NB4 (cell line): ENCODE results near the gene PLXNB2.

ENCODE experiments used
- MAX ChIP-seq: IDR thresholded peaks from 2 replicates; pipeline ENCODE4 v1.6.1; 2011; ENCODE audit warnings: low read depth, low read length
- MYC ChIP-seq: IDR thresholded peaks from 2 replicates; pipeline ENCODE4 v1.6.1; 2011; ENCODE audit warnings: low read depth, low read length
- POLR2A ChIP-seq: IDR thresholded peaks from 2 replicates; pipeline ENCODE4 v1.6.1; 2011; ENCODE audit warnings: mild to moderate bottlenecking; ENCODE audit not compliant: insufficient read length; ENCODE audit errors: extremely low read depth
- TF ChIP-seq, protein P1 (sequence below): IDR thresholded peaks from one replicate; pipeline ENCODE4 v1.5.1; 2012; ENCODE audit warnings: low read depth, low read length

GRCh38 chr22:50255099-50255498, 52.3 kb downstream of the PLXNB2 start:
- TF ChIP-seq, protein P1, sequence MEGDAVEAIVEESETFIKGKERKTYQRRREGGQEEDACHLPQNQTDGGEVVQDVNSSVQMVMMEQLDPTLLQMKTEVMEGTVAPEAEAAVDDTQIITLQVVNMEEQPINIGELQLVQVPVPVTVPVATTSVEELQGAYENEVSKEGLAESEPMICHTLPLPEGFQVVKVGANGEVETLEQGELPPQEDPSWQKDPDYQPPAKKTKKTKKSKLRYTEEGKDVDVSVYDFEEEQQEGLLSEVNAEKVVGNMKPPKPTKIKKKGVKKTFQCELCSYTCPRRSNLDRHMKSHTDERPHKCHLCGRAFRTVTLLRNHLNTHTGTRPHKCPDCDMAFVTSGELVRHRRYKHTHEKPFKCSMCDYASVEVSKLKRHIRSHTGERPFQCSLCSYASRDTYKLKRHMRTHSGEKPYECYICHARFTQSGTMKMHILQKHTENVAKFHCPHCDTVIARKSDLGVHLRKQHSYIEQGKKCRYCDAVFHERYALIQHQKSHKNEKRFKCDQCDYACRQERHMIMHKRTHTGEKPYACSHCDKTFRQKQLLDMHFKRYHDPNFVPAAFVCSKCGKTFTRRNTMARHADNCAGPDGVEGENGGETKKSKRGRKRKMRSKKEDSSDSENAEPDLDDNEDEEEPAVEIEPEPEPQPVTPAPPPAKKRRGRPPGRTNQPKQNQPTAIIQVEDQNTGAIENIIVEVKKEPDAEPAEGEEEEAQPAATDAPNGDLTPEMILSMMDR: no peak
- no peak for TF ChIP-seq POLR2A
- no peak for TF ChIP-seq MAX
- no peak for TF ChIP-seq MYC
